ENCODE data around the gene CPN2. TPM values are rescaled to one million over a fixed set of nuclear protein-coding genes. Genes with fewer than 3 reads are reported as not detected.

Gene CPN2
- total RNA-seq, 2 donors from 2014 or later, result 1.3 TPM; not detected in 1

- TF ChIP-seq, protein P1, sequence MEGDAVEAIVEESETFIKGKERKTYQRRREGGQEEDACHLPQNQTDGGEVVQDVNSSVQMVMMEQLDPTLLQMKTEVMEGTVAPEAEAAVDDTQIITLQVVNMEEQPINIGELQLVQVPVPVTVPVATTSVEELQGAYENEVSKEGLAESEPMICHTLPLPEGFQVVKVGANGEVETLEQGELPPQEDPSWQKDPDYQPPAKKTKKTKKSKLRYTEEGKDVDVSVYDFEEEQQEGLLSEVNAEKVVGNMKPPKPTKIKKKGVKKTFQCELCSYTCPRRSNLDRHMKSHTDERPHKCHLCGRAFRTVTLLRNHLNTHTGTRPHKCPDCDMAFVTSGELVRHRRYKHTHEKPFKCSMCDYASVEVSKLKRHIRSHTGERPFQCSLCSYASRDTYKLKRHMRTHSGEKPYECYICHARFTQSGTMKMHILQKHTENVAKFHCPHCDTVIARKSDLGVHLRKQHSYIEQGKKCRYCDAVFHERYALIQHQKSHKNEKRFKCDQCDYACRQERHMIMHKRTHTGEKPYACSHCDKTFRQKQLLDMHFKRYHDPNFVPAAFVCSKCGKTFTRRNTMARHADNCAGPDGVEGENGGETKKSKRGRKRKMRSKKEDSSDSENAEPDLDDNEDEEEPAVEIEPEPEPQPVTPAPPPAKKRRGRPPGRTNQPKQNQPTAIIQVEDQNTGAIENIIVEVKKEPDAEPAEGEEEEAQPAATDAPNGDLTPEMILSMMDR (IDR thresholded peaks at IDR 0.05), result no peak
- TF ChIP-seq POLR2AphosphoS5 (IDR thresholded peaks at IDR 0.05), result no peak
- TF ChIP-seq POLR2A (IDR thresholded peaks at IDR 0.05), result no peak
- Histone ChIP-seq H3K27me3 (replicated peaks; ENCODE audit: insufficient read depth) (peaks cover 8% of the 10 kb centered on the region), H3K4me1 (replicated peaks) (no peaks in the 10 kb centered on the region), H3K9me3 (no peaks in the 10 kb centered on the region), H3K27ac (no peak overlapping the region), H3K36me3 (no peaks in the 10 kb centered on the region), H3K4me3 (no peak overlapping the region)
- 62% methylated on average over 18 of the region's 18 CpGs for WGBS
- intact Hi-C loops (cut with DNase I), result no loop called here
- DNase-seq (ENCODE audit: low spot score), result no peak
Observed at GRCh38 chr3:194367992-194368841, 17.1 kb upstream of the CPN2 start.

DNA sequence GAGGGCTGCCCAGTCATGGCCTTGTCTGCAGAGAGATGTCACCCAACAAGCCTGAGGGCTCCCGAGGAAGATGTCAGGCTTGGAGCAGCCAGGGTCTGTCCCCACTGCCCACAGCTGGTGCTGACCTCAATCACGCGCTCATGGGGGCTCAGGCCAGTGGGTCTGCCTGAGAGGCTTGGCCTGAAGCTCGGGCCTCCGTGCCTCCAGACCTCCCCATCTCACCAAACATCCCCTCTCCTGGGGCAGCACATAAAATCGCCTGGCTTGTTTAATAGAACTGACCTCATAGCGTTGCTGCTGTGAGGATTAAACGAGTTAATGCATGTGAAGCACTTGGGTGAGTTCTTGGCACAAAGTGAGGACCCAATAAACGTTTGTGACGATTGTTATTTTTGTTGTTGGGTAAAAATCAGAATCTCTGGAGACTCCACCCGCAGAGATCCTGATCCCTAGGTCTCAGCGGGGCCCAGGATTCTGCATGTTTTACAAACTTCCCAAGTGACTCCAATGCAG is 14.9 kb upstream of the CPN2 start:
- Histone ChIP-seq H3K36me3 (no peaks in the 10 kb centered on the region), H3K4me1 (replicated peaks) (no peaks in the 10 kb centered on the region), H3K9me3 (no peaks in the 10 kb centered on the region), H3K4me3 (no peak overlapping the region), H3K27ac (no peak overlapping the region), H3K27me3 (replicated peaks; ENCODE audit: insufficient read depth) (peaks cover 8% of the 10 kb centered on the region)
- intact Hi-C loops (cut with DNase I), result no loop called here
- no peak for TF ChIP-seq POLR2A (IDR thresholded peaks at IDR 0.05)
- TF ChIP-seq, protein P1 (IDR thresholded peaks at IDR 0.05), result no peak
- TF ChIP-seq POLR2AphosphoS5 (IDR thresholded peaks at IDR 0.05), result no peak
- no peak for DNase-seq (ENCODE audit: low spot score)
- WGBS, result 74% methylated on average over 12 of the region's 12 CpGs

DNA sequence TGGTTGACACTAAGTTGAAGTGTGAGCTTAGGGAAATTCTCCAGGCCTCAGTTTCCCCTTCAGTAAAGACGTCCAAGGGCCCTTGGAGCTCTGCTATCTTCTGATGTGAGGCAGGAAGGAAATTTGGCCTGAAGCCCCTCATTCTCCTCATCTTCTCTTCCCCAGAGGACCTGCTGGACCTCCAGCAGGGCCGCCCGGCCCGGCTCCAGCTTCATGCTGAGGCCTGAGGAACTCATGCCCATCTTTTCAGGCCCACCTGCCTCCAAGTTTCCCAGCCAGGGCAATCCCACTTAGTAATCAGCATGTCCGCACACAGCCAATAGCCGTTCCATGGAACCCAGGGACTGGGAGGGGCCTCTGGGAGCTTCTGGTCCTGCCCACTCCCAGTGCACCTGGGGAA is 14.4 kb upstream of the CPN2 start:
- Histone ChIP-seq H3K4me3 (no peak overlapping the region), H3K9me3 (no peaks in the 10 kb centered on the region), H3K4me1 (replicated peaks) (no peaks in the 10 kb centered on the region), H3K27me3 (replicated peaks; ENCODE audit: insufficient read depth) (peaks cover 8% of the 10 kb centered on the region), H3K27ac (no peak overlapping the region), H3K36me3 (no peaks in the 10 kb centered on the region)
- intact Hi-C loops (cut with DNase I), result no loop called here
- DNase-seq (ENCODE audit: low spot score), result no peak
- no peak for TF ChIP-seq POLR2A (IDR thresholded peaks at IDR 0.05)
- TF ChIP-seq, protein P1 (IDR thresholded peaks at IDR 0.05), result no peak
- TF ChIP-seq POLR2AphosphoS5 (IDR thresholded peaks at IDR 0.05), result no peak
- WGBS, result 95% methylated on average over 6 of the region's 6 CpGs

DNA sequence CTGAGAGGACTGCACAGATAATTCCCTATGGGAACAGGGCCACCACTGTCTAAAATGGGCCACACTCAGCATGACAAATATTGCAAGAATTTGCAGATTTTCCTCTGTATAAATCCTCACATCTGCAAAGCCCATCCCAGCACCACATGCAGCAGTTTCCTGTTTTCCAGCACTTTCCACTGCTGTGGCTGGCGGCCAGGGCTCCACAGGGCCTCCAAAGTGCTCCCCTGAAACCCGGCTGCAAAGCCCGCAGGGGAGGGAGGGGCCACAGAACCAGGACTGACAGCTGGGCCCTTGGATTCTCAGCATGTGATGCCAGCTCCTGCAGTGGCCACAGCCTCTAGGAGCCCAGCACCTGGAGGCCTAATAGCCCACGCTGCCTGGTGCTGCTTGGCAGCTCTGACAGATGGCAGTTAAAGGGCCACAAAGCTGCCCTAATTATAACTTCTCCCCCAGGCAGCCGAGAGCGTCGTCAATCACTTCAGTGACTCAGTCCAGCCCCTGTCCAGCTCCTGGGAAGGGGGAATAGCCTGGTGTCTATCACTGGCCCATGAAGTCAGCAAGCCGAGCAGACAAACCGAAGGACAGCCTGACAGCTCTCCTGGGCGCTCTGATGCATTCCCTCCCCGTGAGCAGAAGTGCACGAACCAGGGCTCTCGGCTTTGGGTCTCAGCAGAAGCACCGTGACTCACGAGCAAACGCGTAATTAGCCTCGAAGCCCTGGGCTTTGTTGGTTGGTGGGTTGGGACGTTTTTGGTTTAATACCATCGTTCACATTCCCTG is 13.7 kb upstream of the CPN2 start:
- no peak for TF ChIP-seq POLR2A (IDR thresholded peaks at IDR 0.05)
- no peak for TF ChIP-seq POLR2AphosphoS5 (IDR thresholded peaks at IDR 0.05)
- TF ChIP-seq, protein P1 (IDR thresholded peaks at IDR 0.05), result no peak
- no peaks in the 10 kb centered on the region for H3K4me1 ChIP-seq (replicated peaks)
- H3K4me3 ChIP-seq, result no peak overlapping the region
- no peaks in the 10 kb centered on the region for H3K36me3 ChIP-seq
- WGBS, result 65% methylated on average over 20 of the region's 20 CpGs
- intact Hi-C loops (cut with DNase I), result no loop called here
- H3K9me3 ChIP-seq, result no peaks in the 10 kb centered on the region
- no peak for DNase-seq (ENCODE audit: low spot score)
- peaks cover 8% of the 10 kb centered on the region for H3K27me3 ChIP-seq (replicated peaks; ENCODE audit: insufficient read depth)
- H3K27ac ChIP-seq, result no peak overlapping the region
